SK-N-DZ (cell line): Measurements from ENCODE around the gene ELAVL2.
A peak's percentile ranks its signal among the peaks of the same experiment; 100 is the strongest.

ENCODE experiments used
- DNase-seq: peaks from one replicate; pipeline ENCODE4 v3.0.0-alpha.2; 2015; ENCODE audit warnings: low spot score

Gene ELAVL2

DNA sequence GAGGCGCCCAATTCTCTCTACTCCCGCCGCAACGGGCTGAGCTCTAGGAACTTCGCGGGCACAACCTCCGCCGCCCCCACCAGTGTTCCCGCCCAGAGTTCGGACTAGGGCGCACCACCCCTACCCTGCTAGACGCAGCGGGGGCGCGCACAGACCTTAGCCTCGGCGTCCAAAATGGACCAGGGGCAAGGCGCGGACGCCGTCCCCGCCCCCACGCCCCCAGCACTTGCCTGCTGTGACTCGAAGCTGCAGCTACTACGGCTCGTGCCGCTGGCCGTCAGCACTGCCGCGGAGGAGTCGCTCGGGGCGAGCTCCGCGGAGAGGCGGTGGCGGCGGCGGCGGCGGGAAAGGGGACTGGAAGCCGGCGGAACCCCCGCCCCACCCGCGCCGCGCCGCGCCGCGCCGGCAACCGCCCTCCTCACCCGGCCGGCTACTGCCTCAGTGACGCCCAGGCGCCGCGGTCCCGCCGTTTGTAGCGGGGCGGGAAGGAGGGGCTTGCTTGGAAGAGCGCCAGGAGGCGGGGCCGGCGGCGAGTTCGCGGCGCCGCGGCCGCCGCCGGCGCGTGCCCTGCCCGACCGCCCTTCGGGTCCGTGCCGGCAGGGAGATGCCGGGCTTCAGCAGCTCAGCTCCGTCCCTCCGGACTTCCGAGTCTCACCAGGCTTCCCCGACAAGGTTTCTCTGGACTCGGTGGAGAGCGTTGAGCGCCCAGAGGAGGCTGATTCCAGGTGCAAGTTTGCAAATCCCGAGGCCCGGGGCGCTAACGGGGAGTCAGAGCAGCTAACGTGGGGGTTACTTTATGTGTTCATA is 4.5 kb downstream of the ELAVL2 start:
- DNase-seq: peak; percentile 35

DNA sequence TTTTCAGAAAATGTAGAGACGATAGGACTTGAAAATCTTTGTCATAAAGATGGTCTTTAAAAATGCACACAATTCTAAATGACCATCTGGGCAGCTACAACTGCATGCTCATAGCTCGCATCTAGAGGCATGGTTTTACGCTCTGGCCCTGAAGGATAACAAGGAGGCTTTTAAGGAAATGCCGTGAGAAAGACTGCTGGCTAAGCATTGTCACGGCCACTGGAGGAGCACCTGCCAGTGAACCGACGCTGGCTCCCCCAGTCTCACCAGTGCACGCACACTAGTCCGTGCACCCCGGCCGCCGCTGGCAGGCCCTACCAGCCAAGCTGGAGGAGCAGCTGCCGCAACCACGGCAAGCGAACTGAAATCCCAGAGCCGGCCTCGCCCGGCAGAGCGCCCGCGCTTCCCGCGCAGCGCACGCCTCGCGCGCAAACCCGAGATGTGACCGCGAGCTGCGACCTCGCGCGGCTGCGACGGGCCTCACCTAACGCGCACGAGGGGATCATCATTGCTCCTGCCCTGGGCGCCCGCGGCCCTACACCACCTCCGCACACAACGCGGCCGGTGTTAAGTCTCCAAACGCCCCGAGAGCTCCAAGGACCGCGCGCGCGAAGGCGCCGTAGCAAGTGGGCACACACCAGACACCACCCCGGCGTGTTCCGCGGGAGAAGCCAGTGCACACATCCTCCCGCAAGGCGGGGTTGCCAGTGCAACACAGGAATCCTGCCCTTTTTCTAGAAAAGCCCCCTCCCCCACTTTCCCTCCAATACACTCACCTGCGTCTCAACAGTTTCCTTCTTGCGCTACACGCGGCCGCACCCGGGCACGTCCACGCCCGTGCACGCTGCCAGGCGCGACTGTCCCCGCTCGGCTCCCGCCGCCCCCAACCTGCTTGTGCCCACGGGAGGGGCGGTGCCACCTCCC is 5.3 kb downstream of the ELAVL2 start:
- DNase-seq: peak; percentile 23

DNA sequence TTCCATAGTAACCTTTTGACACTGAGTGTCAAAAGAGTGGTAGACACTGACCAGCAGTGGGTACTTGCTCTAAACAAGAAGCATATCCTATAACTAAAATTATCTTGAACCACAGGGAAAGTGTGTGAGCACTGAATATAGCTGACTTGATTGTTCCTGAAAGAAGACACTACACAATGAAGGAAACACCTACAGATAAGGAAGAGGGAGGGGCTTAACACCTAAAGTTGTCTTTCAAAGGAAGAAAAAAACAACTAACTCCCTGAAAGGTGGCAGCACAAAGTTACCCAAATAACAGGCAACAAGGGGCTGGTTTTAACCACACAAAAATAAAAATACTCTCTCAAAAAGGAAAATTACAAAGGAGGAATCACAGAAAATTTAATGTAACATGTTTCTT is 6.6 kb downstream of the ELAVL2 start:
- no peak for DNase-seq

- DNase-seq: no peak
These were observed 11.8 kb downstream of the ELAVL2 start for GRCh38 chr9:23814243-23814642.

DNA sequence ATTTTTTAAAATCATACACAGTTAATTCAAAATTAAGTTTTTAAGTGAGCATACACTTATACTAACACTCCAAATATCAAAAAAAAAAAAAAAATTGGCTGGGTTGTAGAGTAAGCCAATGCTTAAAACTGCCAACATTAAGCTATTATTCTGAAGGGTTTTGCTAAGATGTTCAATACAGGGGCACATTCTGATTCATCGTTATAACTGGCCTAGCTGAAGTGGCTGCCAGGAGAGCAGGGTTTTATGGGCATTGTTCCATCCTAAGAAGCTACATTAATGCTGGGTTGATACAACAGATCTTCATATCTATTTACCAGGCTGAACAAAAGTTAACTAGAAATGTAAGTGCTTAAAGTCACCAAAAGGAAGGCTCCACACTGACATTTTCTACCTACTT is 13.4 kb downstream of the ELAVL2 start:
- DNase-seq: no peak

DNA sequence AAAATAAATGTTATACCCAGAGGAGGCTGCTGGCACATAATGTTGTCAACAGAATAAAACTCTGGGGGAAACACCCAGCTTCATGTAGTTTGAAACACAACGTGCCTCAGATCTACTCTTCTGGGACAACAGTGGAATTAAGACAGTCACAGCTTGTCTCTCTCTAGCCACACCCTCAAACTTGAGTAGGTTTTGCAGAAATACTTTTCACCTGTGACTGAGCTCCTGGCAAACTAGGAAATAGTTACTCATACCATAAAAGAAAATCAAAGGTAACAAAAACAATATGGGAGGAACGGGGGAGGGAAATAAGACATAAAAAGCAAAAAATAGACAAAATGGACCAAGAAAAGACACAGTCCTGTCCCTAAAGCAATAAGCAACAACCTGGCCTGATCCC is 14.4 kb downstream of the ELAVL2 start:
- no peak for DNase-seq

- DNase-seq: no peak
These were observed 22.8 kb downstream of the ELAVL2 start for GRCh38 chr9:23803216-23803615.

DNA sequence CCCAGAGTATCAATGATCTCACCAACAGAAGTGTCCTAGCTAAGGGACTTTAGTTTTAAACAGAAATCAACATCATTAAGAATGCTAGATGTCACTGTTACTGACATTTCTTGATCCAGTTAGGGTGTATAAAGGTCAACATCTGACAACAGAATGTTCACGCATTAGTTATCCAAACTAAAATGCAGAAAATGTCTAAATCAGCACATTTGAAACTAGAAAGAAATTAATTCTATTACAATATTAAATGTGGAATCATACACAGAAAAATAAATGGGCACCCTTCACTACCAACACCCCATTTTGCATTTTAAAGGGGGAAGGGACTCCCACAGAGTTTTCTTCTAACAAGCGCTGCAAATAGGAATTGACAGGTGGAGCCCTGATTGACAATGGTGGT is 24.5 kb downstream of the ELAVL2 start:
- no peak for DNase-seq

- no peak for DNase-seq
These were observed 26.5 kb downstream of the ELAVL2 start for GRCh38 chr9:23799521-23799920.

DNA sequence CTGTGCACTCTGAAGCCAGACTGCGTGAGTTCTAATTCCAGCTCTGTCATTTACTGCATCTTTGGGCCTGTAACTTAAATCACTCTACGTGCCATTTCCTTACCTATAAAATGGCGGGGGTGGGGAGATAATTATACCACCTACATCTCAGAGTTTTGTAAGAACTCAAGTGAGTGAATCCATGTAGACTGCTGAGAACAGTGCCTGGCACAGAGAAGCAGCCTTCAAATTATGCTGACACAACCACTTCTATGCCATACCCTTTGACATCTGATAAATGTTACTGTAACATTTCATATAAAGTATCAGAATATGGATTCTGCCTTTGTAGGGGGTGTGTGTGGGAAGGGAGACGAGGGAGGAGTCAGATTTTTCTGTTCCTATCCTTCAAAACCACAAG is 27.7 kb downstream of the ELAVL2 start:
- no peak for DNase-seq

- DNase-seq: no peak
These were observed 29.8 kb downstream of the ELAVL2 start for GRCh38 chr9:23796209-23796608.

DNA sequence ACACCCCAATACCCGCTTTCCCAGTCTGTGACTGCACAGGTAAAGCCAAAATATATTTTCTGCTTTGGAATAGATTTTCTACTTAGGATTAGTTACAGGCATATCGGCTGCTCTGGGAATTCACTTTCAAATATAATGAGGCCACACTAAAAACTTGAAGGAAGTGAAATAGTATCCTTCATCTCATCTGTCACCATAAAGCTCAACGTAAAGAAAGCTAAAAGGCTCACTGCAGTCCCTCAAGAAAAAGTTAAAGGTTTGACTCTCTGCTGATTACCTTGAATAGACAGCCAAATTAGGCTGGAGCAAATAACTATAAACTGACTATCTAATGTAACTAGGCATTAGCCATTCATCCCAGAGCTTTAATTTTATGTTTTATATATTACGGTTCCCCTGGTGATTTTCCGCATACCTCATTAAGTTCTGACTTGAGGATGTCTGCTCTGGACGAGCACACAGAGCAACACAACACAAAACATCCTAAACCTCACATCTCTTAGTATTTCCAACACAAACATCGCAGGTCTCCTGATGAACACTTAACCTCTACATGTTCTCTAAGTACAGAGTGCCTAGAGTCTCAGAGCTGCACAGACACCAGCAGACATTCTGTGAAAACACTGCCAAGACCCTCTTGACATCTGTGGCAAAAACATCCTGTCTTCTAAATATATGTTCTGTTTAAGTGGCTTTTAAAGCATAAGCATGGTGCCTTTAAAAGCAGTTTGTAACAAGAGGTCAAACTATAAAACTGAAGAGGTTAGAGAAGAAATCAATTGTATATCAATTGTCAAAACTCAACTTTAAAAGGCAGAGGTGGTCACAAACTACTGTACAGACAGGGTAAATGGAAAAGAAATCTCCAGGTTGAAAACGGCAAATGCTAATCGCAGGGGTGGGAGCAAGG is 35.4 kb downstream of the ELAVL2 start:
- no peak for DNase-seq

DNA sequence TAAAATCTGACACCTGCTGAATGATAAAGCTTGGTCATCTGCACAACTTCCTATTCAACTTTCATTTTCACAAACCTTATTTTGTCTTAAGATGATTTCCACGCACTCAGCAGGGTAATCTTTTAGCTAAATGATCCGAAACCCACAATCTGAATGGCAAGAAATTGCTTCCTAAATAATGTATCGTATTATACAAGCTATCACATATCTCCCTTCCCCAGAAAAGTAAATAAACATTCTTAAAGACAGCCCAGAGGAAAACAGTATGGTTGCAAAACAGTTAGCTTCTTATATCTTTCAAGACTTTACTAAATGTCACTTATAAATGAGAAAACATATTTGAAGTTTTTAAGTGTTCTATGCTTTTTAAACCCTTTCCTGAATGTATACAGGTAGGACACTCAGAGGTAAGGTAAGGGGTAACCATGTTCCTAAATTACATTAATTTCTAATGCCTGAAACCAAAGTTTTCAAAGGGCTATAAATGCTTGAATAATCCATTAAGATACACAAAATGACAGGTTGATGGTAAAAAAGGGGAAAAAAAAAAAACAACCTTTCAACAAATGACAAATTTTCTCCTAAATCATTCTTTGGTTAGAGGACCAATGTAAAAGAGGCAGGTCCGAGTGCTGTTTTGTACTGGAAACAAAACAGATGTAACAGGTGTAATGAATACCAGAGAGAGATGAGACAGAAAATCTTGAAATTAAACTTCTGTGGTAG is 36.3 kb downstream of the ELAVL2 start:
- DNase-seq: no peak

- DNase-seq: no peak
These were observed 41.1 kb downstream of the ELAVL2 start for GRCh38 chr9:23784962-23785361.

- DNase-seq: peak; percentile 84
These were observed 42.5 kb downstream of the ELAVL2 start for GRCh38 chr9:23783509-23783908.

DNA sequence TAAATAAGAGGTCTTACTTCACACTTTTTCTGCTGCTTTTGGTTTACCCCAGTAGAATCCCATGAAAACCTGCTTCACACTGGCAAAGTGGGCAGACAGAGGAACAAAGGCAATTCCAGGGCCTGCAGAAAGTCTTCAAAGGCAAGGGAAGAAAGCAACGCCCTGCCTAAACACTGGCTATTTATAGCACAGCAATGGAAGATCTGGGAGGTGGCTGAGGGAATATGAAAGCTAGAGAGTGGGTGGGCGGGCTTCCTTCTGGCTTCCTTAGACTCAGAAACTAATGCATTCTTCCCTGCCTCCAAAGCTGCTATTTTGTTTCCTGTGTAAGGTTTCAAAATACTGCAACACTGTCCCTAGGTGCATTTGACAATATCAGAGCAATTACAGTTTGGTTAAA is 46.8 kb downstream of the ELAVL2 start:
- no peak for DNase-seq

GRCh38 chr9:23777328-23777727 is 48.7 kb downstream of the ELAVL2 start:
- DNase-seq: no peak

DNA sequence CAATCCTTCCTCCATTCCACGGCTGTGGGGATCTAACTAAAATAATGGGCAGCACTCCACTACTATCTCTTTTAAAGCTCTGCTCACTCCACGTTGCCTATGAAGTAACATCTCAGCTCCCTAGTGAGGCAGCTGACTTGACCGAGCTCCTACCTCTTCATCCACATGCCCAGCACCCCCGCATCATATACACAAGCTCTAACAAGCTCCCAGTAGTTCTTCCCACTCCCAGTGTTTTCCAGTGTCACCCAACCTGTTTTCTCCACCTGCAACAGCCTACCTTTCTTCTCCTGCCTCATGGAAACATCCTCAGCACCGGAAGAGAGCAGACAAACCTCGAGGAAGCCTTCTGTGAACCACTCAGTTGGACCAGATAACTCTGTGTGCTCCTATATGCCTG is 50.5 kb downstream of the ELAVL2 start:
- no peak for DNase-seq

DNA sequence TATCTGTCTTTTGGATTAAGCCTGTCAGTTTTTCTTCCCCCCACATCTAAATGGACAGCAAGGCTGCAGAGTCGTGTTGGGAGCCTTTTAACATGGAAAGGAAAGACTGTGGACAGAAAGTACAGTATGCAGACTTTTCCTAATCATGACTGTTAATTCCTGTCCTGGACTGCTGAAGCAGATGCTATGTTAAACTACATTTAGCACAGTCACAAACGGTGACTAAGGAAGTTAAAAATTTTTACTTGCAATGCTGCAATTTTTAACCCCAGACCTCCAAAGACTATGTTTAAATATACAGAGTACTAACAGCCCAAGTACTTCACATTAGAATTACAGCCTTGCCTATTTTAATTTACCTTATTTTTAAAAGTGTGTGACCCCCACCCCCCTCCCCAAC is 51.8 kb downstream of the ELAVL2 start:
- no peak for DNase-seq

- DNase-seq: no peak
These were observed 53.7 kb downstream of the ELAVL2 start for GRCh38 chr9:23772385-23772783.

DNA sequence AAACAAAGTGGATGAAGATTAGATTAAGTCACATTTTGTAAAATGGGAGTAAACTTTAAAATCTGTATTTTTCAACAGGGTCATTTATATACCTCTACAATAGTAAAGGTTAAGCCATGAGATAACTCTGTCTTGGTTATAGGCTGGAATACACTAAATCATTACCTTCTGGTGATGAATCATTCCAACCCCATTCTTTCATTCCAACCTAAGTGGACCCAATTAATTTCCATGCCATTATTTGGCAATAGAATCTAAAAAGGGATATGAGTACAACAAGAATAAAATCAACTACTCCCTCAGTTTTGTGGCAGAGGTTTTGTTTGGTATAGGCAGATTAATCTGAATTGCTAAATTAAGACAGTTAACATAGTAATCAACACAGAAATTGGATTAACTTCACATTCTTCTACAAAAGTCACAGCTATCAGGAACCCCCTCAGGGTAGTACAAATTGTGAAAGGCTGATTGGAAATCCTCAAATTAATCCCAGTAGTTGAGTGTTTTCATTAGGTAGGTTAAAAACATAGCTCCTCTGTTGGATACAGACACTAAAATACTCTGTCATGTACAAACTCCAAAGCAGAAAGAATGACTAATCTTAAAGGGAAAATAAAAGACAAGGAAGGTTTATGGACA is 54.2 kb downstream of the ELAVL2 start:
- DNase-seq: no peak
